ENCODE data around the gene PIGK.

Gene PIGK

GRCh38 chr1:77057994-77058585 lies 161.1 kb downstream of the PIGK start:
- TF ChIP-seq NFIC (IDR thresholded peaks at IDR 0.05) = no peak

- TF ChIP-seq TAF1 (IDR thresholded peaks at IDR 0.05; ENCODE audit: low read depth) = no peak
- no peak for TF ChIP-seq TEAD4 (IDR thresholded peaks at IDR 0.05)
- TF ChIP-seq MAX (IDR thresholded peaks at IDR 0.05) = no peak
- TF ChIP-seq USF1 (IDR thresholded peaks at IDR 0.05) = no peak
- no peak for TF ChIP-seq EGR1 (IDR thresholded peaks at IDR 0.05)
- TF ChIP-seq TCF12 (IDR thresholded peaks at IDR 0.05; ENCODE audit: low read depth) = no peak
- no peak for TF ChIP-seq NFIC (IDR thresholded peaks at IDR 0.05)
- TF ChIP-seq RAD21 (IDR thresholded peaks at IDR 0.05; ENCODE audit: low read depth) = no peak
- no peak for TF ChIP-seq ZBTB7A (IDR thresholded peaks at IDR 0.05; ENCODE audit: low read depth)
- no peak for TF ChIP-seq CEBPB (IDR thresholded peaks at IDR 0.05)
- no peak for TF ChIP-seq YY1 (IDR thresholded peaks at IDR 0.05; ENCODE audit: low read depth)
- no peak for TF ChIP-seq CREB1 (IDR thresholded peaks at IDR 0.05; ENCODE audit: low read depth)
- TF ChIP-seq FOXM1 (IDR thresholded peaks at IDR 0.05; ENCODE audit: borderline replicate concordance, low read depth) = no peak
- TF ChIP-seq EP300 (IDR thresholded peaks at IDR 0.05; ENCODE audit: borderline replicate concordance) = no peak
- no peak for TF ChIP-seq REST (IDR thresholded peaks at IDR 0.05; ENCODE audit: low read depth)
Measured at GRCh38 chr1:77056525-77056924, 162.7 kb downstream of the PIGK start.

- TF ChIP-seq NFIC (IDR thresholded peaks at IDR 0.05) (no peak), MAX (IDR thresholded peaks at IDR 0.05) (no peak), EGR1 (IDR thresholded peaks at IDR 0.05) (no peak), TEAD4 (IDR thresholded peaks at IDR 0.05) (no peak), EP300 (IDR thresholded peaks at IDR 0.05; ENCODE audit: borderline replicate concordance) (no peak), CEBPB (IDR thresholded peaks at IDR 0.05) (no peak), TCF12 (IDR thresholded peaks at IDR 0.05; ENCODE audit: low read depth) (no peak), FOXM1 (IDR thresholded peaks at IDR 0.05; ENCODE audit: borderline replicate concordance, low read depth) (no peak), ZBTB7A (IDR thresholded peaks at IDR 0.05; ENCODE audit: low read depth) (no peak), TAF1 (IDR thresholded peaks at IDR 0.05; ENCODE audit: low read depth) (no peak), CREB1 (IDR thresholded peaks at IDR 0.05; ENCODE audit: low read depth) (no peak), USF1 (IDR thresholded peaks at IDR 0.05) (no peak)
Measured at GRCh38 chr1:77051425-77051824, 167.8 kb downstream of the PIGK start.

- no peak for TF ChIP-seq USF1 (IDR thresholded peaks at IDR 0.05)
- no peak for TF ChIP-seq CREB1 (IDR thresholded peaks at IDR 0.05; ENCODE audit: low read depth)
- no peak for TF ChIP-seq YY1 (IDR thresholded peaks at IDR 0.05; ENCODE audit: low read depth)
- no peak for TF ChIP-seq TAF1 (IDR thresholded peaks at IDR 0.05; ENCODE audit: low read depth)
- no peak for TF ChIP-seq CEBPB (IDR thresholded peaks at IDR 0.05)
- TF ChIP-seq EP300 (IDR thresholded peaks at IDR 0.05; ENCODE audit: borderline replicate concordance) = no peak
- TF ChIP-seq FOXM1 (IDR thresholded peaks at IDR 0.05; ENCODE audit: borderline replicate concordance, low read depth) = no peak
- TF ChIP-seq EGR1 (IDR thresholded peaks at IDR 0.05) = no peak
- TF ChIP-seq RAD21 (IDR thresholded peaks at IDR 0.05; ENCODE audit: low read depth) = no peak
- no peak for TF ChIP-seq NFIC (IDR thresholded peaks at IDR 0.05)
- no peak for TF ChIP-seq MAX (IDR thresholded peaks at IDR 0.05)
- TF ChIP-seq TCF12 (IDR thresholded peaks at IDR 0.05; ENCODE audit: low read depth) = no peak
- TF ChIP-seq REST (IDR thresholded peaks at IDR 0.05; ENCODE audit: low read depth) = no peak
- no peak for TF ChIP-seq ZBTB7A (IDR thresholded peaks at IDR 0.05; ENCODE audit: low read depth)
- no peak for TF ChIP-seq TEAD4 (IDR thresholded peaks at IDR 0.05)
Measured at GRCh38 chr1:77048615-77049005, 170.6 kb downstream of the PIGK start.

- TF ChIP-seq ZBTB7A (IDR thresholded peaks at IDR 0.05; ENCODE audit: low read depth) (no peak), FOXM1 (IDR thresholded peaks at IDR 0.05; ENCODE audit: borderline replicate concordance, low read depth) (no peak), REST (IDR thresholded peaks at IDR 0.05; ENCODE audit: low read depth) (no peak), YY1 (IDR thresholded peaks at IDR 0.05; ENCODE audit: low read depth) (no peak), NFIC (IDR thresholded peaks at IDR 0.05) (no peak), USF1 (IDR thresholded peaks at IDR 0.05) (no peak)
Measured at GRCh38 chr1:77047978-77048614, 171.1 kb downstream of the PIGK start.
